Stimulated activated CD4-positive, alpha-beta T cell treated with anti-CD3 and anti-CD28 coated beads, TNF-alpha, amount 100 ng/mL, for 48 hours (primary cell): ENCODE results near the gene LARP4.
"Not testable (repeated sequence)": the region's sequence is repeated elsewhere in the genome, so short reads cannot be mapped to it uniquely, and the experiment has no call there.

Experiments
- DNase-seq, 3 donors: peaks; one replicate each; pipeline ENCODE4 v3.0.0-alpha.2; 2020; ENCODE audit warnings: low read depth in 3 of 3

Gene LARP4

GRCh38 chr12:50401500-50402081 is 906 bp downstream of the LARP4 start:
- no peak for DNase-seq

- no peak for DNase-seq
Measured at GRCh38 chr12:50402264-50403000, 1.7 kb downstream of the LARP4 start.

- no peak for DNase-seq
Measured at GRCh38 chr12:50403001-50403440, 2.3 kb downstream of the LARP4 start.

GRCh38 chr12:50404307-50404706 is 3.6 kb downstream of the LARP4 start:
- no peak for DNase-seq

GRCh38 chr12:50411051-50411660 is 10.5 kb downstream of the LARP4 start:
- no peak for DNase-seq

GRCh38 chr12:50415899-50416479 is 15.3 kb downstream of the LARP4 start:
- no peak for DNase-seq

GRCh38 chr12:50419112-50419909 is 18.6 kb downstream of the LARP4 start:
- DNase-seq = no peak

GRCh38 chr12:50422855-50423254 is 22.2 kb downstream of the LARP4 start:
- DNase-seq = not testable (repeated sequence)

- DNase-seq = not testable (repeated sequence)
Measured at GRCh38 chr12:50423342-50423741, 22.7 kb downstream of the LARP4 start.

- no peak for DNase-seq
Measured at GRCh38 chr12:50425589-50426258, 25.0 kb downstream of the LARP4 start.

GRCh38 chr12:50431656-50432055 is 31.0 kb downstream of the LARP4 start:
- not testable (repeated sequence) for DNase-seq

GRCh38 chr12:50440288-50440687 is 39.6 kb downstream of the LARP4 start:
- DNase-seq = no peak

GRCh38 chr12:50441763-50442162 is 41.1 kb downstream of the LARP4 start:
- no peak for DNase-seq

- DNase-seq = no peak
Measured at GRCh38 chr12:50442178-50442908, 41.7 kb downstream of the LARP4 start.

- not testable (repeated sequence) for DNase-seq
Measured at GRCh38 chr12:50449671-50450070, 49.0 kb downstream of the LARP4 start.

- no peak for DNase-seq
Measured at GRCh38 chr12:50452795-50453194, 52.1 kb downstream of the LARP4 start.

GRCh38 chr12:50453872-50454271 is 53.2 kb downstream of the LARP4 start:
- DNase-seq = no peak

GRCh38 chr12:50458606-50459005 is 57.9 kb downstream of the LARP4 start:
- no peak for DNase-seq

- no peak for DNase-seq
Measured at GRCh38 chr12:50467439-50467838, 66.8 kb downstream of the LARP4 start.

- no peak for DNase-seq
Measured at GRCh38 chr12:50477241-50477832, 76.7 kb downstream of the LARP4 start.
